BE2C (cell line): Measurements from ENCODE around the gene RSPH4A.
"Not testable (repeated sequence)": the region's sequence is repeated elsewhere in the genome, so short reads cannot be mapped to it uniquely, and the experiment has no call there.

Experiments
- DNase-seq: peaks from one replicate; pipeline ENCODE4 v3.0.0-alpha.2; 2020
- H3K27me3 ChIP-seq: fragments of 250-450 bp; sonication (Bioruptor Pico); 2 replicates; pipeline ENCODE4 v1.5.1; 2020; ENCODE audit warnings: mild to moderate bottlenecking
- H3K36me3 ChIP-seq: fragments of 250-450 bp; sonication (Bioruptor Pico); 2 replicates; pipeline ENCODE4 v1.5.1; 2020; ENCODE audit warnings: mild to moderate bottlenecking
- H3K4me1 ChIP-seq: fragments of 250-450 bp; sonication (Bioruptor Pico); 2 replicates; pipeline ENCODE4 v1.5.1; 2020
- H3K4me3 ChIP-seq: 2 replicates; pipeline ENCODE4 v1.5.1; 2011; ENCODE audit warnings: low read depth, low read length
- H3K9me3 ChIP-seq: fragments of 250-450 bp; sonication (Bioruptor Pico); 2 replicates; pipeline ENCODE4 v1.5.1; 2020
- TF ChIP-seq, protein P1 (sequence below): IDR thresholded peaks from 2 replicates; pipeline ENCODE4 v1.5.1; 2012; ENCODE audit warnings: mild to moderate bottlenecking, low read depth, low read length

Gene RSPH4A

DNA sequence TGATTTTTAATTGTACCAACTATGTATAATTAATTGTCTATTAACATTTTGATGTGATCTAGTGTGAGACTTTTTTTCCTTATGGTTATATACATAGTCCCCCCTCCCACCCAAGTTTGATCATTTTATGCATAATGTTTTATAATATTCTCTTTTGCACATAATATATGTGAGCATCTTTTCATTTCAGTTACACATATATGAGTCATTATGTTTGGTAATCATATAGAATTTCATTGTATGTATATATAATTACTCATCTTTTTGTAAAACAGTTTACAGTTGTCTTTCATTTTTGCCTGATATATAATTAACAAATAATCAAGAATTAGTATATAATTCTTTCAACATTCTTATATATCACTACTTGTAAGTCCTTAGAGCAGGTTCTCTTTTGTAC lies 30.0 kb upstream of the RSPH4A start:
- TF ChIP-seq, protein P1, sequence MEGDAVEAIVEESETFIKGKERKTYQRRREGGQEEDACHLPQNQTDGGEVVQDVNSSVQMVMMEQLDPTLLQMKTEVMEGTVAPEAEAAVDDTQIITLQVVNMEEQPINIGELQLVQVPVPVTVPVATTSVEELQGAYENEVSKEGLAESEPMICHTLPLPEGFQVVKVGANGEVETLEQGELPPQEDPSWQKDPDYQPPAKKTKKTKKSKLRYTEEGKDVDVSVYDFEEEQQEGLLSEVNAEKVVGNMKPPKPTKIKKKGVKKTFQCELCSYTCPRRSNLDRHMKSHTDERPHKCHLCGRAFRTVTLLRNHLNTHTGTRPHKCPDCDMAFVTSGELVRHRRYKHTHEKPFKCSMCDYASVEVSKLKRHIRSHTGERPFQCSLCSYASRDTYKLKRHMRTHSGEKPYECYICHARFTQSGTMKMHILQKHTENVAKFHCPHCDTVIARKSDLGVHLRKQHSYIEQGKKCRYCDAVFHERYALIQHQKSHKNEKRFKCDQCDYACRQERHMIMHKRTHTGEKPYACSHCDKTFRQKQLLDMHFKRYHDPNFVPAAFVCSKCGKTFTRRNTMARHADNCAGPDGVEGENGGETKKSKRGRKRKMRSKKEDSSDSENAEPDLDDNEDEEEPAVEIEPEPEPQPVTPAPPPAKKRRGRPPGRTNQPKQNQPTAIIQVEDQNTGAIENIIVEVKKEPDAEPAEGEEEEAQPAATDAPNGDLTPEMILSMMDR: no peak
- no peaks in the 10 kb centered on the region for H3K9me3 ChIP-seq

DNA sequence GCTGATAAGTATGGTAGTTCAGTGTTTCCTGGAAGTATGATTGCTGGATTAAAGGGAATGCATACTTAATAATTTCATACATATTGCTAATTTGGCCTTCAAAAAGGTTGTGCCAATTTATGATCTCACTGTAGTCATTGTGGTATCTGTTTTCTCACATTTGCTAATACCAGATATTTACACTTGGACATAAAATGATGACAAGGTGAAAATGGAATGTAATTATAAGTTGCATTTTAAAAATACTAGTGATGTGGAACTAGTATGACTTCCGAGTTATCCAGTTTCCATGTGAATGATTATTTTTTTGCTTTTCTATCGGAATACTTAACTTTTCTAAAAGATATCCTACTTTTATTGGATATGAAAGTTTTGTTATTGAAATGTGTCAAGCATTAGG lies 29.5 kb upstream of the RSPH4A start:
- Histone ChIP-seq H3K4me3 (no peak overlapping the region), H3K27me3 (no peaks in the 10 kb centered on the region), H3K4me1 (no peaks in the 10 kb centered on the region), H3K9me3 (no peaks in the 10 kb centered on the region), H3K36me3 (peaks cover 68% of the 10 kb centered on the region)
- TF ChIP-seq, protein P1: no peak
- DNase-seq: no peak

More for the DNA sequence above, 30.0 kb upstream of the RSPH4A start:
- Histone ChIP-seq H3K36me3 (peaks cover 68% of the 10 kb centered on the region), H3K4me3 (no peak overlapping the region), H3K4me1 (no peaks in the 10 kb centered on the region), H3K27me3 (no peaks in the 10 kb centered on the region)
- DNase-seq: no peak

- Histone ChIP-seq H3K27me3 (no peaks in the 10 kb centered on the region), H3K4me1 (no peaks in the 10 kb centered on the region), H3K9me3 (no peaks in the 10 kb centered on the region), H3K4me3 (no peak overlapping the region), H3K36me3 (peaks cover 35% of the 10 kb centered on the region)
- DNase-seq: no peak
- TF ChIP-seq, protein P1: no peak
Observed at GRCh38 chr6:116595247-116595646, 21.0 kb upstream of the RSPH4A start.

- DNase-seq: no peak
- TF ChIP-seq, protein P1: no peak
- no peaks in the 10 kb centered on the region for H3K27me3 ChIP-seq
- no peaks in the 10 kb centered on the region for H3K4me1 ChIP-seq
- peaks cover 20% of the 10 kb centered on the region for H3K36me3 ChIP-seq
- H3K9me3 ChIP-seq: no peaks in the 10 kb centered on the region
- H3K4me3 ChIP-seq: no peak overlapping the region
Observed at GRCh38 chr6:116596815-116597214, 19.5 kb upstream of the RSPH4A start.

DNA sequence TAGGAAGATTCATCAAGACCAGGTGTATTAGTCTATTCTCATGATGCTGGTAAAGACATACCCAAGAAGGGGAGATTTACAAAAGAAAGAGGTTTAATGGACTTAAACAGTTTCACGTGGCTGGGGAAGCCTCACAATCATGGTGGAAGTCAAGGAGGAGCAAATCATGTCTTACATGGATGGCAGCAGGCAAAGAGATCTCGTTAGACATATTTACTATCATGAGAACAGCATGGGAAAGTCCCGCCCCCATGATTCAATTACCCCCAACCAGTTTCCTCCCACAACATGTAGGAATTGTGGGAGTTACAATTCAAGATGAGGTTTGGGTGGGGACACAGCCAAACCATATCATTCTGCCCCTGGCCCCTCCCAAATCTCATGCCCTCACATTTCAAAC lies 12.4 kb upstream of the RSPH4A start:
- H3K4me3 ChIP-seq, H3K27me3 ChIP-seq, H3K4me1 ChIP-seq, DNase-seq, H3K9me3 ChIP-seq, H3K36me3 ChIP-seq: not testable (repeated sequence)

GRCh38 chr6:116604868-116605267 lies 11.4 kb upstream of the RSPH4A start:
- not testable (repeated sequence) for H3K9me3 ChIP-seq, DNase-seq, H3K27me3 ChIP-seq

DNA sequence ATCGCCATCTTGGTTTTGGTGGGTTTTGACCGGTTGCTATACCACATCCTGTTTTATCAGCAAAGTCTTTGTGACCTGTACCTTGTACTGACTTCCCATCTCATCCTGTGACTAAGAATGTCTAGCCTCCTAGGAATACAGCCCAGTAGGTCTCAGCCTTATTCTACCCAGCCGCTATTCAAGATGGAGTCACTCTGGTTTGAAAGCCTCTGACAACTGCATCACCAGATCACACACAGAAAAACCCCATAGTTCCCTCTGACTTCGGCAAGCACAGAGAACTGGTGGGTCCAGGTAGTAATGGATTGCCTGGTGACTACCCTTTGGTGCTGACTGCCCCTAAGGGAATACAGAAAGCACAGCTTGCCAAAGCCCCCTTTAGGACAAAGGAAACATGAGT lies 10.3 kb upstream of the RSPH4A start:
- H3K9me3 ChIP-seq: no peaks in the 10 kb centered on the region
- DNase-seq: no peak
- TF ChIP-seq, protein P1: no peak
- H3K36me3 ChIP-seq: no peaks in the 10 kb centered on the region; the same call in 1 of the 2 replicates
- no peaks in the 10 kb centered on the region for H3K27me3 ChIP-seq
- H3K4me3 ChIP-seq: no peak overlapping the region
- no peaks in the 10 kb centered on the region for H3K4me1 ChIP-seq

More at GRCh38 chr6:116604868-116605267, 11.4 kb upstream of the RSPH4A start:
- H3K4me1 ChIP-seq, H3K36me3 ChIP-seq, H3K4me3 ChIP-seq: not testable (repeated sequence)
